HG03469 (cell line): Measurements from ENCODE around the gene CAMKMT.

Experiments
- ATAC-seq: cut with Tn5 transposase; IDR thresholded peaks from one replicate; pipeline ENCODE4 v1.9.1; 2021; ENCODE audit warnings: mild to moderate bottlenecking, moderate library complexity, moderate number of reproducible peaks; ENCODE audit not compliant: unreplicated experiment

The CAMKMT gene

DNA sequence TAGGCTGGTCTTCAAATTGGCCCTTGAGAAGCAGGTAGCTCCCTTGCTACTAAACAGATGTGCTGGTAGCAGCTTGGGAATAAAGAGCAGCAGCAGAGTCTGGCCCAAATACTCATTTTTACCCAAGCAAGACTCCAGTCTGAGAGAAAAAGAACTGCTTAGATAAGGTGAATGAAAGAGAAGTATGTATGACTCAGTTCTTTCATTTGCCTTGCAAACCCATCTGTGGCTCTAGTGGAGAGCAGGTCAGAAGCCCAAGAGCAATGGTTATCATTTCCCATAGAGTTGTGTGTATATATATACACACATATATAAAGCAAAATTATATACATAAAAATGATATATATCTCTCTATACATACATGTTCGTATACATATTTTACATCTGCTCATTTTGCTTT lies 80.3 kb downstream of the CAMKMT start:
- ATAC-seq, result no peak

DNA sequence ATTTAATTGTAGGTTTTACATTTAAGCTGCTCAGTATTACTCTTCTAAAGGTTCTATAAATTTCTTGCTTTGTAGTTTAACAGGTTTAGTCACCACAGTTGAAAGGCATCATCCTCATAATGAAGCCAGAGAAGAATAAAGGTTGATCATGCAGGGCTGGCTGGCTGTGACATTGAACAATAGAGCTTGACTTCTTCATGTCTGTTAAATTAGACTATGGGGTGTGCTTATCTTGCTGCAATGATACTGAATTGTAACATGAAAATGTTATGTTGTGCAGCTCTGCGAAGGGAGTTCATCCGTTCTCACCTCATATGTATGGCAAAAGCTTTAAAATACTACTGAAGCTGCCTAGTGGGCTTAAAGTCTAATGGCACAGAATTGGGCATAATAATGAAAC lies 81.8 kb downstream of the CAMKMT start:
- ATAC-seq, result no peak

DNA sequence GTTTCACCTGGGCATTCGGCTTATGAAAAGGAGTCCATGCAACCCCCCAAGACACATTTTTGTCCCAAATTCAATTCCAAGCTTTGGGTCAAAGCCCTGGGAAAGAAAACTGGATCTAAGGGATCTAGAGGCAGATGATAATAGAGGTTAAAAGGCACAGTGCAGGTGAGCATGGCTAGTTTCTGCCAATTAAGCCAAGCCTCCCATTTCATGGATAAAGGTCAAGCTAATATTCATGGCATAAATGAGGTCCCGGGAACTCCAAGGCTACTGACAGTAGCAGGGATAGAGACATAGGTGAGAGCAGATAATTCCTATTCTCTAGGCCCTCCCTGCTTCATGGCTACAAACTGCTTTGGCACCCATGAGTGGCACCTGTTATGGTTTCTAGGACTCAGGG lies 83.1 kb downstream of the CAMKMT start:
- no peak for ATAC-seq

DNA sequence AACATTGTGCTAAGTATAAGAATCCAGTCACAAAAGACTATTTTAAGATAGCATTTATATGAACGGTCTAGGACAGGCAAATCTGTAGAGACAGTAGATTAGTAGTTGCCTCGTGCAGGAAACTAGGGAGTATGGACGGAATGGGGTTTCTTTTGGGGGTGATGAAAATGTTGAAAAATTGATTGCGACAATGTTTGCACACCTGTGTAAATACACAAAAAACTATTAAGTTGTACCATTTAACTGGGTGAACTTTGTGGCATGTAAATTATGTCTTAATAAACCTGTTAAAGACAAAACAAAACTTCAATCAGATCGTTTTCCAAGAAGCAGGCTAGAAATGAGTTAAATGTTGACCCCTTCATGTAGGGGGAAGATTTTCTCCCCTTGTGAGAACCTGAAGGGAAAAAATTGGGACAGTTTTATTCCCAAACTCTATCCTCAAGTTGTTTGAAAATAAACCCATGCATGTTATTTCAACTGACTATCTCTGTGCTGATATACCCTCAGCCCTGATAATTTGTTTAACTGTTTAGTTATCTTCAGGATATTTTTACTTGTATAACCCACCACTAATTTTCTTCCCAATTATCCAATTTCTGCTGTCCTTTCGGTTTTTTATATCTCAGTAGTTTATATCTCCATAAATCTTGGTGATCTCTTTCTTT lies 87.2 kb downstream of the CAMKMT start:
- no peak for ATAC-seq

DNA sequence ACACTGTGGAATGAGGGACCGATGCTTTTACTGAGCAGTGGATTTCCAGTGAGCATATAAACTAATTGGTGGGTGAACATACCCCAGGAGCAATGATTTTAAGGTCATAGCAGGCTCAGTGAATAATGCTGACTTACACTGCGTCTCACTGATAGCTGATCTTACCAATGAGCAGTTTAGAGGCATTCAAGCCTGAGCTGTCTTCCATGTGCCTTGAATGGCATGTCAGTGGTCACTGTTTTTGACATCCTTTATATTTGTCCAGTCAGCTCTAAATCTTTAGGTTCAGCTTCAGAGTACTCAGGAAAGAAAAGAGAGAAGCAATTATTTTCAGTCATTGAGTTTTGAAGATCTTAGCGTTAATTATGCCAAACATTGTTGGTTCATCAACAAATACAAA lies 88.3 kb downstream of the CAMKMT start:
- no peak for ATAC-seq

- ATAC-seq, result no peak
Observed at GRCh38 chr2:44450806-44451205, 89.1 kb downstream of the CAMKMT start.

DNA sequence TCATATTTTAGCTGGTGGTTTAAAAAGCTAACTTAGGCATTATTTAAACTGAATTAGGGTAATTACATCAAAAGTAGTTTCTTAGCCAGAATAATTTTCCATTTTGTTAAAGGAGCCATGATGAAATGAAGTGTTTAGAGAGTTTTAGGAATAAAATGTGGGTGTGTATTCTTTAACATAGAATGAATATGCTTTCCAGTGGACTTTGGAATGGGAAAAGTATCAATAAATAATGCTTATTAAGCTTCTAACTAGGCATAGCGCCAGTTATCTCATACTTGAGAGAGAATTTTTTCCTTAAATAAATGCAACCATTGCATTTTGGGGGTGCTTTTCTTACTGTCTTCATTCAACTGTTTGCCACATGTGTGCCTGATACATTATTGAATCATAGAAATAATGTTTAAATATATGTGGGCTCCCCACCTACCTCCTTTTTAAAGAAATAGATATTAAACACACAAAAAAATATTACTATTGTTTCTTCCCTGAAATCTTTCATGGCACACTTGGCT lies 90.4 kb downstream of the CAMKMT start:
- ATAC-seq, result no peak

GRCh38 chr2:44453259-44453658 lies 91.5 kb downstream of the CAMKMT start:
- no peak for ATAC-seq

DNA sequence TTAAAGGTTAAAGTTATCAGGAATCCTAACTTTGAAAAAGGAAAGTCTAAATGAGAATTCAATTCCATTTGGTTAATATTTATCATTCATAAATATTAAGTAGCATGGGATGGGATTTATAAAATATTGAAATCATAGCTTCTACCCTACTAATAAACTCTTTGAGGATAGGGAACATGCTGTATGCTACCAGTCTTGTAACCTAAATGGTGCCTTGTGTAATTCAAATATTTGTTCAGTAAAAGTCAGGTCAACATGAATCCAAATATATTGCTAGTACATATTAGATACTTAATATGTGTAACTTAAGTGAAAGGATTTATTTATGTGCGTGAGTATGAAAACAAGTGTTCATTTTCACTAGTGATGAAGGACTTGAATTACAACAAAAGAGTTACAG lies 94.1 kb downstream of the CAMKMT start:
- ATAC-seq, result no peak

DNA sequence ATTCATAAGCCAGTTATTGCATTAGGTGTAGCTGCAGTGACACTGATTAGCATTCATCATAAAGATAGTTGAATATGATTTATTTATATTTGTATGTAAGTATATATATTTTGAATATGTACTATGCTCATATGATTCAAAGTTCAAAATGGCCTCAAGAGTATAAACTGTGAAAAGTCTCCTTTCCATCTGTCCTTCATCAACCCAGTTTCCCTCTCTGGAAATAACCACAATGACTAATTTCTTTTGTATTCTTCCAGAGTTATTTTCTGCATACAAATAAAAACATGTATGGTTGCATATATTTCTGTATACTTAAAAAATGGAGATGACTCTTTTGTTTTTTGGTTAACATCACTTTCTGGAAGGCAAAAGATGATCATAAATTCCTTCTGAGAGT lies 95.2 kb downstream of the CAMKMT start:
- ATAC-seq, result no peak

GRCh38 chr2:44459739-44460138 lies 98.0 kb downstream of the CAMKMT start:
- ATAC-seq, result no peak

GRCh38 chr2:44462934-44463849 lies 101.4 kb downstream of the CAMKMT start:
- ATAC-seq, result no peak

DNA sequence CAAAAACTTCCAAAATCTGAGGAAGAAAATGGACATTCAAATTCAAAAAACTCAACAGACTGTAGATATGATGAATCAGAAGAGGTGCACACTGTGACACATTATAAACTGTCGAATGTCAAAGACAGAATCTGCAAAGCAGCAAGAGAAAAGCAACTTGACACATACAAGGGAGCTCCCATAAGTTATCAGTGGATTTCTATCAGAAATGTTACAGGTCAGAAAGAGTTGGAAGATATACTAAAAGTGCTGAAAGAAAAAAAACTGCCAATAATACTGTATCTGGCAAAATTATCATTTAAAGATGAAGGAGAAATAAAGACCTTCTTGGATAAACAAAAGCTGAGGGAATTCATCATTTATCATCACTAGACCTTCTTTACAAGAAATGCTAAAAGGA lies 102.7 kb downstream of the CAMKMT start:
- ATAC-seq, result no peak

GRCh38 chr2:44470151-44470550 lies 108.4 kb downstream of the CAMKMT start:
- no peak for ATAC-seq

- no peak for ATAC-seq
Observed at GRCh38 chr2:44477657-44478414, 116.1 kb downstream of the CAMKMT start.

- peak; percentile 82 for ATAC-seq
Observed at GRCh38 chr2:44479127-44479887, 117.6 kb downstream of the CAMKMT start.

DNA sequence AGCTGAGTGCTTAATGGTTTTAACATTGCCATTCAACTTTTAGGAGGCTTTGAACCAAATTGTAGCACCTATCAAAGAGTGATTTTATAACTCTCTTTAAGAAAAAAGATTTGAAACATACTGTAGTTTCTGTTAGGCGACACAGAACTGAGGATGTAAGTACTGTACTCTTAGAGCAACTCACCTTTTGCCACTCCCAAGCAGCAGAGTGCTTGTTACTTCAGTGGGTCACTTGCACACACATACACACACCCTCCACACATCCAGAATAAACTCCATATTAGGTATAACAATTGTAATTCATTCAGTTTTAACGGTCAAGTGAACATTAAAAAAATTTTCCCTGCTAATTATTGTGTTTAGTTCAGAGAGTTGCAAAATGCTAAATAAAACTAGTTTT lies 118.3 kb downstream of the CAMKMT start:
- ATAC-seq, result no peak

- no peak for ATAC-seq
Observed at GRCh38 chr2:44487052-44487451, 125.3 kb downstream of the CAMKMT start.

- no peak for ATAC-seq
Observed at GRCh38 chr2:44490726-44491125, 129.0 kb downstream of the CAMKMT start.

GRCh38 chr2:44494006-44494405 lies 132.3 kb downstream of the CAMKMT start:
- ATAC-seq, result no peak

- no peak for ATAC-seq
Observed at GRCh38 chr2:44495035-44495434, 133.3 kb downstream of the CAMKMT start.
